Measurements from ENCODE around the gene EFNB3. TPM values are rescaled to one million over a fixed set of nuclear protein-coding genes. Genes with fewer than 3 reads are reported as not detected.

Gene EFNB3
- total RNA-seq, 1 donor from 2014 or later = 6.4 TPM

GRCh38 chr17:7673239-7673638 lies 31.8 kb upstream of the EFNB3 start:
- no peak overlapping the region for H3K4me3 Mint-ChIP-seq (ENCODE audit: unreplicated experiment)
- peaks cover 10% of the 10 kb centered on the region for H3K4me1 Mint-ChIP-seq (ENCODE audit: low read depth)
- H3K27me3 Mint-ChIP-seq (ENCODE audit: low read depth) = no peaks in the 10 kb centered on the region
- DNase-seq (ENCODE audit: low spot score) = no peak
- no peak overlapping the region for H3K27ac Mint-ChIP-seq (ENCODE audit: unreplicated experiment)
- TF ChIP-seq CTCF (IDR thresholded peaks at IDR 0.05) = peak; percentile 74
- peaks cover 43% of the 10 kb centered on the region for H3K36me3 Mint-ChIP-seq (ENCODE audit: low read depth)
- peaks cover 9% of the 10 kb centered on the region for H3K9me3 Mint-ChIP-seq (ENCODE audit: low read depth)

DNA sequence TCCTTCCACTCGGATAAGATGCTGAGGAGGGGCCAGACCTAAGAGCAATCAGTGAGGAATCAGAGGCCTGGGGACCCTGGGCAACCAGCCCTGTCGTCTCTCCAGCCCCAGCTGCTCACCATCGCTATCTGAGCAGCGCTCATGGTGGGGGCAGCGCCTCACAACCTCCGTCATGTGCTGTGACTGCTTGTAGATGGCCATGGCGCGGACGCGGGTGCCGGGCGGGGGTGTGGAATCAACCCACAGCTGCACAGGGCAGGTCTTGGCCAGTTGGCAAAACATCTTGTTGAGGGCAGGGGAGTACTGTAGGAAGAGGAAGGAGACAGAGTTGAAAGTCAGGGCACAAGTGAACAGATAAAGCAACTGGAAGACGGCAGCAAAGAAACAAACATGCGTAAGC lies 30.1 kb upstream of the EFNB3 start:
- no peak for DNase-seq (ENCODE audit: low spot score)

DNA sequence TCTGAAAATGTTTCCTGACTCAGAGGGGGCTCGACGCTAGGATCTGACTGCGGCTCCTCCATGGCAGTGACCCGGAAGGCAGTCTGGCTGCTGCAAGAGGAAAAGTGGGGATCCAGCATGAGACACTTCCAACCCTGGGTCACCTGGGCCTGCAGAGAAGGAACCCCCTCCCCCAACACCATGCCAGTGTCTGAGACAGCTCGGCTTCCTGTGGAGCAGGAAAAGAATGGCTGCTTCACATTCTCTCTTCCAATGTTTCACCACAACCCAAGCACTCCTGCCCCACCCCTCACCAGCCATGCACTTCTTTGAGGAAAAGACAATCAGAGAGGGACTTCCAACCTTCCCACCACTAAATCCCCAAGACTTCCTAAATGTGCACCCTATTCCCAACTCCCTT lies 28.5 kb upstream of the EFNB3 start:
- Mint-ChIP-seq H3K4me3 (ENCODE audit: unreplicated experiment) (no peak overlapping the region), H3K9me3 (ENCODE audit: low read depth) (peaks cover 9% of the 10 kb centered on the region), H3K27me3 (ENCODE audit: low read depth) (no peaks in the 10 kb centered on the region), H3K4me1 (ENCODE audit: low read depth) (peaks cover 10% of the 10 kb centered on the region), H3K27ac (ENCODE audit: unreplicated experiment) (no peak overlapping the region), H3K36me3 (ENCODE audit: low read depth) (peaks cover 31% of the 10 kb centered on the region)
- no peak for DNase-seq (ENCODE audit: low spot score)
- TF ChIP-seq CTCF (IDR thresholded peaks at IDR 0.05) = no peak

More for the DNA sequence above, 30.1 kb upstream of the EFNB3 start:
- H3K27ac Mint-ChIP-seq (ENCODE audit: unreplicated experiment) = no peak overlapping the region
- no peak for TF ChIP-seq CTCF (IDR thresholded peaks at IDR 0.05)
- H3K9me3 Mint-ChIP-seq (ENCODE audit: low read depth) = peaks cover 9% of the 10 kb centered on the region
- H3K4me1 Mint-ChIP-seq (ENCODE audit: low read depth) = peaks cover 10% of the 10 kb centered on the region
- H3K36me3 Mint-ChIP-seq (ENCODE audit: low read depth) = peaks cover 39% of the 10 kb centered on the region
- H3K4me3 Mint-ChIP-seq (ENCODE audit: unreplicated experiment) = no peak overlapping the region
- H3K27me3 Mint-ChIP-seq (ENCODE audit: low read depth) = no peaks in the 10 kb centered on the region

- H3K4me1 Mint-ChIP-seq (ENCODE audit: low read depth) = peaks cover 10% of the 10 kb centered on the region
- no peaks in the 10 kb centered on the region for H3K27me3 Mint-ChIP-seq (ENCODE audit: low read depth)
- H3K9me3 Mint-ChIP-seq (ENCODE audit: low read depth) = peaks cover 9% of the 10 kb centered on the region
- no peak for DNase-seq (ENCODE audit: low spot score)
- H3K27ac Mint-ChIP-seq (ENCODE audit: unreplicated experiment) = no peak overlapping the region
- TF ChIP-seq CTCF (IDR thresholded peaks at IDR 0.05) = no peak
- H3K4me3 Mint-ChIP-seq (ENCODE audit: unreplicated experiment) = no peak overlapping the region
- peaks cover 26% of the 10 kb centered on the region for H3K36me3 Mint-ChIP-seq (ENCODE audit: low read depth)
Observed at GRCh38 chr17:7677388-7678067, 27.5 kb upstream of the EFNB3 start.

DNA sequence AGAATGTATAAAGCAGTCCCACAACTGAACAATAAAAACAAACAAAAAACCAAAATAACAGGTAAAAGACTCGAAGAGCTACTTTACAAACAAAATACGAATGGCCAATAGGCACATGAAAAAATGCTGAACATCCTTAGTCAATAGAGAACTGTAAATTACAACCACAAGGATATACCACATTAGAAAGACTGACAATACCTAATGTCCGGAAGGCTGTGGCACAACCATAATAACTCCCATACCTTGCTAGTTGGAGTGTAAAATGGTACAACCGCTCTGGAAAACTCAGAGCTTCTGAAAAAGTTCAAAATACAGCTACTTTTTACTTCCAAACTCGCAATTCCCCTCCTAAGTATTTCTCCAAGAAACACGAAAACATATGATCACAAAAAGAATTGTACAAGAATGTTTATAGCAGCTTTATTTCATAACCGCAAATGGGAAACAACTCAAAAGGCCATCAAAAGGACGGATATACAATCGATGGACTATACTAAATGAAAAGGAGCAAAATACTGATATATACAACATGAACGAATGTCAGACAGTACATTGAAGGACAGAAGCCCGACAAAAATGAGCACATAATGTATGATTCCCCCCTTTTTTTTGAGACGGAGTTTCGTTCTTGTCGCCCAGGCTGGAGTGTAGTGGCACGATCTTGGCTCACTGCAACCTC lies 20.0 kb upstream of the EFNB3 start:
- H3K27me3 Mint-ChIP-seq (ENCODE audit: low read depth) = no peaks in the 10 kb centered on the region
- H3K27ac Mint-ChIP-seq (ENCODE audit: unreplicated experiment) = peak overlapping the region; percentile 100
- peak overlapping the region; percentile 98 for H3K4me3 Mint-ChIP-seq (ENCODE audit: unreplicated experiment)
- no peaks in the 10 kb centered on the region for H3K9me3 Mint-ChIP-seq (ENCODE audit: low read depth)
- no peaks in the 10 kb centered on the region for H3K36me3 Mint-ChIP-seq (ENCODE audit: low read depth)
- DNase-seq (ENCODE audit: low spot score) = no peak
- TF ChIP-seq CTCF (IDR thresholded peaks at IDR 0.05) = no peak
- peaks cover 26% of the 10 kb centered on the region for H3K4me1 Mint-ChIP-seq (ENCODE audit: low read depth)
